G401 (cell line): ENCODE data around the gene ZNF236. TPM values are rescaled to one million over a fixed set of nuclear protein-coding genes. Genes with fewer than 3 reads are reported as not detected.
A peak's percentile ranks its signal among the peaks of the same experiment; 100 is the strongest.
"Not testable (repeated sequence)": the region's sequence is repeated elsewhere in the genome, so short reads cannot be mapped to it uniquely, and the experiment has no call there.

ENCODE experiments used
- DNase-seq: peaks from one replicate; pipeline ENCODE4 v3.0.0-alpha.2; 2015; ENCODE audit warnings: low spot score
- in situ Hi-C: cut with HindIII; loops from 2 replicates; pipeline ENCODE4 v1.10.0; 2016; ENCODE audit warnings: low sequenced_read_pairs, mixed read lengths
- total RNA-seq: library from RNA; depleted of rRNA; stranded (reverse); fragments of >200 nt; shearing (Covaris generic); gene quantifications from 2 replicates; pipeline ENCODE4 v1.2.3, GENCODE V29; 2014

The ZNF236 gene
- total RNA-seq, 1 experiment from 2014 or later: 4.8 TPM

DNA sequence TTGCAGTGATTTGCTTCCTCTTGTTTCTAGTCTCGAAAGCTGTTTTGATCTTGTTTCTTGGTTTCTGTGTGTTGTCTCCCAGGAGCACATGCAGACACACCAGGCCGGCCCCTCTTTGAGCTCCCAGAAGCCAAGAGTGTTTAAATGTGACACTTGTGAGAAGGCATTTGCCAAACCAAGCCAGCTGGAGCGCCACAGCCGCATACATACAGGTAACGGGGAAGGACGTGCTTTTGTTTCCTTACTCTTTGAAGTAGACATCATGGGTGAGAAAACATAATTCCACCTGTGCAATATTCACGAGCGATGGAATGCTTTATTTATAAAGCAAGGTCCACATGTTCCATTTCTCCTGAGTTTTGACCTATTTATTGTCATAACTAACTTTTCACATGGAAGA lies 137.2 kb downstream of the ZNF236 start:
- DNase-seq: no peak
- in situ Hi-C loops: no loop called here

- DNase-seq: no peak
- in situ Hi-C loops: no loop called here
Observed at GRCh38 chr18:76960528-76961035, 138.2 kb downstream of the ZNF236 start.

DNA sequence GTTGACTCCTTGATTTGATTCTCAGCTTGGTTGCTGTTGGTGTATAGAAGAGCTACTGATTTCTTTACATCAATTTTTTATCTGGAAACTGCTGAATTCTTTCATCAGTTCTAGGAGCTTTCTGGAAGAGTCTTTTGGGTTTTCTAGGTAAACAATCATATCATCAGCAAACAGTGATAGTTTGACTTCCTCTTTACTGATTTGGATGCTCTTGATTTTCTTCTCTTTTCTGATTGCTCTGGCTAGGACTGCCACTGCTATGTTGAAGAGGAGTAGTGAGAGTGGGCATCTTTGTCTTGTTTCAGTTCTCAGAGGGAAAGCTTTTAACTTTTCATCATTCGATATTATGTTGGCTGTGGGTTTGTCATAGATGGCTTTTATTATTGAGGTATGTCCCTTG lies 140.5 kb downstream of the ZNF236 start:
- in situ Hi-C loops: no loop called here
- DNase-seq: no peak

GRCh38 chr18:76963936-76964335 lies 141.6 kb downstream of the ZNF236 start:
- in situ Hi-C loops: no loop called here
- DNase-seq: no peak

DNA sequence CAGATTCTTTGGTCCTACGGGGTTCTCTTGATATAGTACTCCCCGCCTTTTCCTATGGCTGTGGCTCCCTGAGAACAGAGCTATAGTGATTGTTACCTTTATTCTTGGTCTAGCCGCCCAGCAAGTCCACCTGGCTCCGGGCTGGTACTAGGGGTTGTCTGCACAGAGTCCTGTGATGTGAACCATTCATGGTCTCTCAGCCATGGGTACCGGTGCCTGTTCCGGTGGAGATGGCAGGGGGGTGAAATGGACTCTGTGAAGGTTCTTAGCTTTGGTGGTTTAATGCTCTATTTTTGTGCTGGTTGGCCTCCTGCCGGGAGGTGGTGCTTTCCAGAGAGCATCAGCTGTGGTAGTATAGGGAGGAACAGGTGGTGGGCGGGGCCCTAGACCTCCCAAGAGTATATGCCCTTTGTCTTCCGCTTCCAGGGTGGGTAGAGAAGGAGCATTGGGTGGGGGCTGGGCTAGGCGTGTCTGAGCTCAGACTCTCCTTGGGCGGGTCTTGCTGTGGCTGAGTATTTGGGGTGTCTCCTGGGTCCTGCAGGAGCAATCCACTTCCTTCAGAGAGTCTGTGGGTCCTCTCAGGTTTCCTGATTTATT lies 143.3 kb downstream of the ZNF236 start:
- DNase-seq, in situ Hi-C loops: not testable (repeated sequence)

DNA sequence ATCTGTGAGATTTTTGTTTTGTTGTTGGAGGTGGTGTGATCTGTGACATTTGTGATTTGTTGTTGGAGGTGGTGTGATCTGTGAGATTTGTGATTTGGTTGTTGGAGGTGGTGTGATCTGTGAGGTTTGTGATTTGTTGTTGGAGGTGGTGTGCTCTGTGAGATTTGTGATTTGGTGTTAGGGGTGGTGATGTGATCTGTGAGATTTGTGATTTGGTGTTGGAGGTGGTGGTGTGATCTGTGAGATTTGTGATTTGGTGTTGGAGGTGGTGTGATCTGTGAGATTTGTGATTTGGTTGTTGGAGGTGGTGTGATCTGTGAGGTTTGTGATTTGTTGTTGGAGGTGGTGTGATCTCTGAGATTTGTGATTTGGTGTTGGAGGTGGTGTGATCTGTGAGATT lies 144.9 kb downstream of the ZNF236 start:
- in situ Hi-C loops, DNase-seq: not testable (repeated sequence)

GRCh38 chr18:76967721-76968472 lies 145.5 kb downstream of the ZNF236 start:
- in situ Hi-C loops: no loop called here

DNA sequence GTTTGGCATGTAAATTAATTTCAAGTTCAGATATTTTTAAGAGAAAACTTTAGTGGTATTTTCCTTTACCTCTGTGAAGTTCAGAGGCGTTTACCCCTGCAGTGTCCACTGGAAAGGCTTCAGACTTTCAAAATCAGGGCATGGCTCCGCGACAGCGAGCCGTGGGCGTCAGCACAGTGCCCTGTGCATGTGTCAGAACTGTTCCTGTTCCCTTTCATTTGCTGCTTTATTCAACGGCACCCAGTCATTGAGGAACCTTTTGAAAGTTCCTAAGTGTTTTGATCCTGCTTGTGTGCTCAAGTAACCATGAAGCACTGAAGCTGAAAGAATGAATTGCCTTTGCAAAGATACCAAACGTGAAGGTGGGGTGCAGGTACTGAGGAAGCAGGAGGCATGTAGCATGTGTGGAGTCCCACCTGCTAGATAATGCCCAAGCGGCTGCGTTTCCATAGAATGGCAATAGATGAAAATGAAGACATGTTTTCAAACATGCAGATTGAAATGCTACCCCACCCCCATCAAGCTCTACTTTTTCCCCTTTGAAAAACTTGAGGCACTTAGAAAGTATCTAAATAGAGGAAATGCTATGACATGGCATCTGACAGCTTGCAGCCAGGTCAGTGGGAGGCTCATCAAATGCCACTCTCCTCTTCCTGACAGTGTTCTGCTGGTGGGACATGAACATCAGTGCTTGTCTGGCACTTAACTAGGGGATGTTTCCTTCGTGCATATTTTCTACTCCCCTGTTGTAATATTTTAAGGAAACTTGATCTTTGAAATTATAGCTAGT lies 148.6 kb downstream of the ZNF236 start:
- DNase-seq: no peak
- in situ Hi-C loops: no loop called here

More at GRCh38 chr18:76967721-76968472, 145.5 kb downstream of the ZNF236 start:
- no peak for DNase-seq

- in situ Hi-C loops: no loop called here
- DNase-seq: no peak
Observed at GRCh38 chr18:76972241-76972640, 149.9 kb downstream of the ZNF236 start.

GRCh38 chr18:76972846-76973519 lies 150.6 kb downstream of the ZNF236 start:
- peak; percentile 45 for DNase-seq
- in situ Hi-C loops: no loop called here

DNA sequence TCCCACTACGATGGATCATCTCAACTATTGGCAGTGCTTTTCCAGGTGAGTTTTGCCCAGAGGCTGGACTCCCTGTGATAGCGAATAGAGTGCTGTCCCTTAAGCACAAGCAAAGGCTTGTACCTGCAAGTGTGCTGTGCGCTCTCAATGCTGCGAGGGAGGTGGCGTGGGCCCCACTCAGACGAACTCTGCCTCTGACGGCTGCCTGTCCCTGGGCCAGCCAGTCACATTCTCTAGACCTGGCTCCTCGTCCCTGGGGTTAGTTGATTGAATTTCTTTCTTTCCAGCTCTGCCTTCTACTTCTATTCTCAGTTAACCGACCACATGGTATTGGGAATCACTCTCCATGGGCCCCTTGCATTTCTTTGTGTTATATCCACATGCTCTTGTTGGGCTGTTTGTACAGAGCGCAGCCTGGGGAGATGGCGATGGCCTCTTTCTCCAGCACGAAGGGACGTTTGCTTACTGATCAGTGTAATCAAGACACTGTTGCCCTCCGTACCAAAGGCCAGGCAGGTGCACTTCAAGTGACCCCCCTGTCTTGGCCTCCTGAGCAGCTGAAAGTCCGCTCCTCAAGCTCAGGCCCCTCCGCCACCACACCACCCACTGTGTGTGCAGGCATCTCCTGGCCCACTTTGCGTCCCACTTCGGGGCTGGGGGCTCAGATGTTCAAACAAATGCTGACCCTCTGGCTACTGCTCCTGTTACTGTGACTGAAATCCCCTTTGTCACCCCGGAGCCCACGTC lies 151.3 kb downstream of the ZNF236 start:
- DNase-seq: no peak
- in situ Hi-C loops: no loop called here

GRCh38 chr18:76974386-76974785 lies 152.0 kb downstream of the ZNF236 start:
- in situ Hi-C loops: no loop called here
- no peak for DNase-seq

- in situ Hi-C loops: no loop called here
- DNase-seq: no peak
Observed at GRCh38 chr18:76975577-76976110, 153.3 kb downstream of the ZNF236 start.

GRCh38 chr18:76977108-76977621 lies 154.8 kb downstream of the ZNF236 start:
- in situ Hi-C loops: no loop called here
- DNase-seq: no peak

- in situ Hi-C loops: no loop called here
Observed at GRCh38 chr18:76977684-76978232, 155.4 kb downstream of the ZNF236 start.

GRCh38 chr18:76978616-76979015 lies 156.3 kb downstream of the ZNF236 start:
- in situ Hi-C loops: no loop called here
- DNase-seq: no peak

More at GRCh38 chr18:76977684-76978232, 155.4 kb downstream of the ZNF236 start:
- no peak for DNase-seq

GRCh38 chr18:76979111-76979751 lies 156.9 kb downstream of the ZNF236 start:
- DNase-seq: no peak
- in situ Hi-C loops: no loop called here
